SK-N-SH (cell line): Measurements from ENCODE around the gene HS6ST3. TPM values are rescaled to one million over a fixed set of nuclear protein-coding genes. Genes with fewer than 3 reads are reported as not detected.

Source experiments
- CTCF ChIA-PET: fragments of 300-600, 350-600 bp; formaldehyde crosslinking; extraction: SDS; loops from one replicate; lab custom pipeline; 2021; lab: Yijun Ruan, JAX
- POLR2A ChIA-PET: fragments of 350-600 bp; sonication (Branson Sonifier 250); formaldehyde crosslinking; extraction: SDS; loops from one replicate; lab custom pipeline; 2020; ENCODE audit warnings: antibody characterized with exemption, inconsistent platforms; lab: Yijun Ruan, JAX
- DNase-seq: peaks from one replicate; pipeline ENCODE4 v3.0.0; 2012
- H2AFZ ChIP-seq: fragments of 200-600 bp; sonication (generic); 2 replicates; pipeline ENCODE4 v1.8.1; 2016; ENCODE audit warnings: antibody characterized with exemption, mild to moderate bottlenecking, low read depth
- H3F3A ChIP-seq: fragments of 200-600 bp; sonication (generic); replicated peaks from 2 replicates; pipeline ENCODE3; 2016; ENCODE audit warnings: antibody characterized with exemption, mild to moderate bottlenecking; ENCODE audit not compliant: insufficient read depth
- H3K27ac ChIP-seq, 2 experiments: fragments of 200-500 bp in 1 of 2; fragments of 200-600 bp in 1 of 2; sonication (Bioruptor generic) in 1 of 2; sonication (generic), shearing (Covaris generic) in 1 of 2; 2 replicates each; pipeline versions ENCODE4 v1.5.1 to v1.6.1; 2014 to 2016; ENCODE audit warnings: low read depth in 2 of 2, inconsistent platforms in 1 of 2, low read length in 1 of 2, mild to moderate bottlenecking in 1 of 2, mixed read lengths in 1 of 2
- H3K27me3 ChIP-seq: fragments of 200-600 bp; sonication (generic), shearing (Covaris generic); 2 replicates; pipeline ENCODE4 v1.6.1; 2016; ENCODE audit warnings: mixed run types; ENCODE audit not compliant: insufficient read depth
- H3K36me3 ChIP-seq, 2 experiments: fragments of 200-500 bp in 1 of 2; fragments of 200-600 bp in 1 of 2; sonication (Bioruptor generic) in 1 of 2; sonication (generic) in 1 of 2; replicated peaks in 1 of 2; 2 replicates each; pipeline versions ENCODE3 to v1.5.1; 2014 to 2016; ENCODE audit warnings: low read length in 1 of 2, mild to moderate bottlenecking in 1 of 2; ENCODE audit not compliant: insufficient read depth in 2 of 2, control insufficient read depth in 1 of 2
- H3K4me1 ChIP-seq, 2 experiments: fragments of 200-500 bp in 1 of 2; fragments of 200-600 bp in 1 of 2; sonication (Bioruptor generic) in 1 of 2; sonication (generic), shearing (Covaris generic) in 1 of 2; 2 replicates each; pipeline versions ENCODE4 v1.5.1 to v1.6.1; 2014 to 2016; ENCODE audit warnings: low read depth in 1 of 2, low read length in 1 of 2, mixed run types in 1 of 2; ENCODE audit not compliant: insufficient read depth in 2 of 2, control insufficient read depth in 1 of 2
- H3K4me2 ChIP-seq: fragments of 200-600 bp; sonication (generic), shearing (Covaris generic); 2 replicates; pipeline ENCODE4 v1.6.1; 2017; ENCODE audit warnings: mixed run types
- H3K4me3 ChIP-seq, 2 experiments: fragments of 200-500 bp in 1 of 2; fragments of 200-600 bp in 1 of 2; sonication (Bioruptor generic) in 1 of 2; sonication (generic), shearing (Covaris generic) in 1 of 2; 2 replicates each; pipeline versions ENCODE4 v1.5.1 to v1.8.1; 2014 to 2016; ENCODE audit warnings: low read depth in 2 of 2, inconsistent platforms in 1 of 2, low read length in 1 of 2, mild to moderate bottlenecking in 1 of 2, mixed read lengths in 1 of 2, moderate library complexity in 1 of 2
- H3K79me2 ChIP-seq: fragments of 200-600 bp; sonication (generic); 2 replicates; pipeline ENCODE4 v1.8.1; 2017; ENCODE audit warnings: mild to moderate bottlenecking; ENCODE audit not compliant: insufficient read depth
- H3K9ac ChIP-seq: fragments of 200-600 bp; sonication (generic); 2 replicates; pipeline ENCODE4 v1.6.1; 2017; ENCODE audit warnings: mixed run types
- H3K9me2 ChIP-seq: fragments of 200-600 bp; sonication (generic); 2 replicates; pipeline ENCODE4 v1.6.1; 2017; ENCODE audit warnings: mixed run types
- H3K9me3 ChIP-seq: fragments of 200-600 bp; sonication (generic); 2 replicates; pipeline ENCODE4 v1.6.1; 2017; ENCODE audit warnings: mixed run types, mild to moderate bottlenecking, moderate library complexity
- H4K20me1 ChIP-seq: fragments of 200-600 bp; sonication (generic); 2 replicates; pipeline ENCODE4 v1.6.1; 2017; ENCODE audit warnings: mild to moderate bottlenecking, mixed run types; ENCODE audit not compliant: insufficient read depth
- ELF1 ChIP-seq: IDR thresholded peaks from 2 replicates; pipeline ENCODE4 v1.4.0; 2012
- MXI1 ChIP-seq: IDR thresholded peaks from 2 replicates; pipeline ENCODE4 v1.6.1; 2012; ENCODE audit warnings: mild to moderate bottlenecking, low read depth, low read length, improper control_type of control experiment
- NFIC ChIP-seq: IDR thresholded peaks from 2 replicates; pipeline ENCODE4 v1.4.0; 2012; ENCODE audit warnings: borderline replicate concordance
- NRF1 ChIP-seq: IDR thresholded peaks from 2 replicates; pipeline ENCODE4 v1.6.1; 2012; ENCODE audit warnings: low read depth, mild to moderate bottlenecking, low read length
- POLR2AphosphoS5 ChIP-seq: IDR thresholded peaks from 2 replicates; pipeline ENCODE4 v1.6.1; 2012; ENCODE audit warnings: low read depth, low read length
- RFX5 ChIP-seq: IDR thresholded peaks from 2 replicates; pipeline ENCODE4 v1.6.1; 2012; ENCODE audit warnings: mild to moderate bottlenecking, improper control_type of control experiment, low read length
- RXRA ChIP-seq: IDR thresholded peaks from 2 replicates; pipeline ENCODE4 v1.4.0; 2012; ENCODE audit warnings: low read depth, mild to moderate bottlenecking, borderline replicate concordance
- TAF1 ChIP-seq: IDR thresholded peaks from 2 replicates; pipeline ENCODE4 v1.6.1; 2012; ENCODE audit warnings: low read depth, mild to moderate bottlenecking, low read length, moderate library complexity, borderline replicate concordance
- TEAD4 ChIP-seq: IDR thresholded peaks from 2 replicates; pipeline ENCODE4 v1.4.0; 2012; ENCODE audit warnings: mild to moderate bottlenecking, borderline replicate concordance; ENCODE audit not compliant: insufficient read depth
- WGBS: methylation state at CpG from one replicate; pipeline ENCODE4 v1.1.6; 2017; ENCODE audit warnings: low lambda C conversion rate; 5-methylcytosine and 5-hydroxymethylcytosine counted together
- polyA plus RNA-seq, 3 experiments: library from polyadenylated mRNA; depleted of rRNA; stranded (reverse); fragments of >200 nt; gene quantifications; 2 replicates each; pipeline ENCODE4 v1.2.3, GENCODE V29; 2012
- TF ChIP-seq, protein P1 (sequence below): IDR thresholded peaks from 2 replicates; pipeline ENCODE4 v1.4.0; 2012; ENCODE audit warnings: low read depth, borderline replicate concordance
- TF ChIP-seq, protein P2 (sequence below): IDR thresholded peaks from 2 replicates; pipeline ENCODE4 v1.4.0; 2012; ENCODE audit warnings: low read depth
- TF ChIP-seq, protein P3 (sequence below): fragments of 200-600 bp; sonication (generic); IDR thresholded peaks from 2 replicates; pipeline ENCODE4 v1.6.1; 2017; ENCODE audit warnings: antibody characterized with exemption, mild to moderate bottlenecking, moderate library complexity
- TF ChIP-seq, protein P4 (sequence below): fragments of 150-350 bp; IDR thresholded peaks from 2 replicates; pipeline ENCODE4 v1.6.1; 2016; ENCODE audit warnings: mild to moderate bottlenecking, low read depth, low read length

The HS6ST3 gene
- polyA plus RNA-seq, 1 of the 3 experiments (the other 2 are of a cell fraction): under 0.01 TPM

DNA sequence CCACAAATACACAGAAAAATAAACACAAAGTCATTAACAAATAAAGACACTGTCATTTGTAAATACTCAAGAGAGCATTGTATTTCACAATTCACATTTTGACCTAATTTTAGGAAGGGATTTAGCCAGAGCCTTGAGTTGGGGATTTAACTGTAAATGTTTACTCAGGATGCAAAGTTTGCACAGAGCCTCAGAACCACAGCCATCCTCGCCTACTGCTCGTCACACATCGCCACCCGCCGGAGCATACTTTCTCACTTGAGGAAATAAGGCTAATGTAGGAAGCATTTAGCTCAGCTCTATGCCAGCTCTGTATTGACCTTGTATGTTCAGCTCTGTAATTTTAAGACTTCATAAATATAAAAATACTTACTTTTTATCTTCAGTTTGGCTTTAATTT lies 461.6 kb downstream of the HS6ST3 start (continued):
- TF ChIP-seq RXRA: no peak
- no peak for TF ChIP-seq MXI1
- TF ChIP-seq RFX5: no peak
- TF ChIP-seq, protein P1, sequence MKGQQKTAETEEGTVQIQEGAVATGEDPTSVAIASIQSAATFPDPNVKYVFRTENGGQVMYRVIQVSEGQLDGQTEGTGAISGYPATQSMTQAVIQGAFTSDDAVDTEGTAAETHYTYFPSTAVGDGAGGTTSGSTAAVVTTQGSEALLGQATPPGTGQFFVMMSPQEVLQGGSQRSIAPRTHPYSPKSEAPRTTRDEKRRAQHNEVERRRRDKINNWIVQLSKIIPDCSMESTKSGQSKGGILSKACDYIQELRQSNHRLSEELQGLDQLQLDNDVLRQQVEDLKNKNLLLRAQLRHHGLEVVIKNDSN: no peak
- TF ChIP-seq, protein P2, sequence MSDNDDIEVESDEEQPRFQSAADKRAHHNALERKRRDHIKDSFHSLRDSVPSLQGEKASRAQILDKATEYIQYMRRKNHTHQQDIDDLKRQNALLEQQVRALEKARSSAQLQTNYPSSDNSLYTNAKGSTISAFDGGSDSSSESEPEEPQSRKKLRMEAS: no peak
- TF ChIP-seq TAF1: no peak
- no peak for TF ChIP-seq TEAD4
- TF ChIP-seq NRF1: no peak
- TF ChIP-seq, protein P3, sequence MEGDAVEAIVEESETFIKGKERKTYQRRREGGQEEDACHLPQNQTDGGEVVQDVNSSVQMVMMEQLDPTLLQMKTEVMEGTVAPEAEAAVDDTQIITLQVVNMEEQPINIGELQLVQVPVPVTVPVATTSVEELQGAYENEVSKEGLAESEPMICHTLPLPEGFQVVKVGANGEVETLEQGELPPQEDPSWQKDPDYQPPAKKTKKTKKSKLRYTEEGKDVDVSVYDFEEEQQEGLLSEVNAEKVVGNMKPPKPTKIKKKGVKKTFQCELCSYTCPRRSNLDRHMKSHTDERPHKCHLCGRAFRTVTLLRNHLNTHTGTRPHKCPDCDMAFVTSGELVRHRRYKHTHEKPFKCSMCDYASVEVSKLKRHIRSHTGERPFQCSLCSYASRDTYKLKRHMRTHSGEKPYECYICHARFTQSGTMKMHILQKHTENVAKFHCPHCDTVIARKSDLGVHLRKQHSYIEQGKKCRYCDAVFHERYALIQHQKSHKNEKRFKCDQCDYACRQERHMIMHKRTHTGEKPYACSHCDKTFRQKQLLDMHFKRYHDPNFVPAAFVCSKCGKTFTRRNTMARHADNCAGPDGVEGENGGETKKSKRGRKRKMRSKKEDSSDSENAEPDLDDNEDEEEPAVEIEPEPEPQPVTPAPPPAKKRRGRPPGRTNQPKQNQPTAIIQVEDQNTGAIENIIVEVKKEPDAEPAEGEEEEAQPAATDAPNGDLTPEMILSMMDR: no peak

DNA sequence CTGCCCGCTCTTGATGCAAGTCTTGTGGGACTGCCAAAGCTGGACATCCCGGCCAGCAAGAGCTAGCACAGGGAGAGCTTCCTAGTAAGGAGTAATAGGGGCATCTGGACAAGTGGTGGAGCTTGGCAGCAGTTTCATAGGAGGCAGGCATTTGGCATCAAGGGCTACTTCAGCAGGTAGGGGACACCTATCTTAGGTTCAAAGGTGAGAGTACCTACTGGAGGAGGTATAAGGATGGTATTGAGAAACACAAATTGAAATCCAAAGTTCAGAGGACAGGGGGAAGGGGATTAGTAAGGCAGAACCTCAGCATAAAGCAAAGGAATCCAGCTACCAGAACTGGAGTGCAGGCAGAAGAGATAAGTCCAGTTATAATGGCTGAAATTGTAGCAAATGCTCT lies 462.7 kb downstream of the HS6ST3 start:
- 39% methylated on average over 2 of the region's 2 CpGs for WGBS
- CTCF ChIA-PET: interaction anchor here (1.1 kb wide), 1 partner anchor 11 kb away, joined by 4 read pairs; no protein-coding TSS in a partner anchor

DNA sequence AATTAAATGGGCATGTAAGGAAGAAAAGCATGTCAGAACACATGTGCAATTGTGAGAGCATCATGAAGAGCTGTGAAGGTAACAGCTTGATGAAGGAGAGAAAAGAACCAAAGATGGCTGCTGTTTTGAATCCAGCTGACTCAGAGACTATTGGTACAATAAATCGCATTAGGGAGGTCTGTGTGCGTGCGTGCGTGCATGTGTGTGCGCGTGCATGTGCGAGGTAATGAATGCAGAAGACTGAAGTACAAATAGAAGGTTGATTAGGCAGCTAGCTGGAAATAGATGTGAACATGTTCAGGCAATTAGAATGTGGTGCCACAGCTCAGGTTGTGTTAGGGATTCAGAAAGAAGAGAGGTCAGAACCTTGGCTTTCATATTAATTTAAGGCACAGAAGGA lies 463.9 kb downstream of the HS6ST3 start:
- H3K9ac ChIP-seq: no peak overlapping the region
- no peak for TF ChIP-seq NFIC
- TF ChIP-seq, protein P4, sequence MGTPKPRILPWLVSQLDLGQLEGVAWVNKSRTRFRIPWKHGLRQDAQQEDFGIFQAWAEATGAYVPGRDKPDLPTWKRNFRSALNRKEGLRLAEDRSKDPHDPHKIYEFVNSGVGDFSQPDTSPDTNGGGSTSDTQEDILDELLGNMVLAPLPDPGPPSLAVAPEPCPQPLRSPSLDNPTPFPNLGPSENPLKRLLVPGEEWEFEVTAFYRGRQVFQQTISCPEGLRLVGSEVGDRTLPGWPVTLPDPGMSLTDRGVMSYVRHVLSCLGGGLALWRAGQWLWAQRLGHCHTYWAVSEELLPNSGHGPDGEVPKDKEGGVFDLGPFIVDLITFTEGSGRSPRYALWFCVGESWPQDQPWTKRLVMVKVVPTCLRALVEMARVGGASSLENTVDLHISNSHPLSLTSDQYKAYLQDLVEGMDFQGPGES: no peak
- TF ChIP-seq, all 33 proteins: peak for 0
- H3K4me3 ChIP-seq: no peak overlapping the region
- H3K27ac ChIP-seq: no peak overlapping the region
- DNase-seq: no peak
- WGBS: 65% methylated on average over 7 of the region's 7 CpGs
- H3K4me2 ChIP-seq: no peak overlapping the region
- POLR2A ChIA-PET: no interaction called here
- H3K27me3 ChIP-seq: no peaks in the 10 kb centered on the region
- H2AFZ ChIP-seq: no peak overlapping the region
- H3F3A ChIP-seq: no peaks in the 10 kb centered on the region
- H3K9me2 ChIP-seq: no peaks in the 10 kb centered on the region
- H3K9me3 ChIP-seq: no peaks in the 10 kb centered on the region
- H3K79me2 ChIP-seq: no peaks in the 10 kb centered on the region
- no peaks in the 10 kb centered on the region for H4K20me1 ChIP-seq
- CTCF ChIA-PET: no interaction called here
- no peaks in the 10 kb centered on the region for H3K36me3 ChIP-seq
- no peaks in the 10 kb centered on the region for H3K4me1 ChIP-seq

More for the DNA sequence above, 462.7 kb downstream of the HS6ST3 start:
- Histone ChIP-seq H2AFZ (no peak overlapping the region), H3K27ac (no peak overlapping the region), H3K4me2 (no peak overlapping the region), H3K4me1 (no peaks in the 10 kb centered on the region), H3K27me3 (no peaks in the 10 kb centered on the region), H3K79me2 (no peaks in the 10 kb centered on the region), H3K9ac (no peak overlapping the region), H3K4me3 (no peak overlapping the region), H3K9me3 (no peaks in the 10 kb centered on the region), H3K36me3 (no peaks in the 10 kb centered on the region), H3K9me2 (no peaks in the 10 kb centered on the region), H4K20me1 (no peaks in the 10 kb centered on the region), H3F3A (no peaks in the 10 kb centered on the region)
- POLR2A ChIA-PET: no interaction called here
- no peak for DNase-seq
- TF ChIP-seq ELF1 (no peak), POLR2AphosphoS5 (no peak)
